Activated CD4-positive, alpha-beta T cell treated with anti-CD3 and anti-CD28 coated beads, Interleukin-2, amount 50 U/mL, for 24 hours (primary cell): ENCODE measurements around the gene AFTPH.

ENCODE experiments used
- DNase-seq, 2 donors: peaks; one replicate each; pipeline ENCODE4 v3.0.0-alpha.2; 2020; ENCODE audit warnings: low read depth in 1 of 2, low spot score in 1 of 2

Gene AFTPH

GRCh38 chr2:64586883-64587481 is 62.9 kb downstream of the AFTPH start:
- DNase-seq: no peak

DNA sequence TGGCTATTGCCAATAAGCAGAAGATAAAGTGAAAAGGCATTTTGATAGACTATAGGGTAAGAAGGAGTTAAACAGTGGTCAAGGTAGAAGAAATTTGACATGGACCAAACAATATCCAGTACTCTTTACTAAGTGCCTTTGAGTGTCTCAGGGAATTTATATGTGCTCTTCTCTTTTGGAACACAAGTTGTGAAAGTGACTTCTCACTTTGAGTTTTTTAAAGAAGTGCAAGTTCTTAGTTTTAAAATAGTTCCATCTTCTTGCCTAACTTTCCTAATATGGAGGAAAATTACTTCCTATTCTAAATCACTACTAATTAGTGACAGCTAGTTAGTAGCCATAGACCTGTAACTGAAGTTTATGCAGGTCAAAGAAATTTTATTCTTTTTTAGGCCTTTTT is 63.4 kb downstream of the AFTPH start:
- DNase-seq: no peak

DNA sequence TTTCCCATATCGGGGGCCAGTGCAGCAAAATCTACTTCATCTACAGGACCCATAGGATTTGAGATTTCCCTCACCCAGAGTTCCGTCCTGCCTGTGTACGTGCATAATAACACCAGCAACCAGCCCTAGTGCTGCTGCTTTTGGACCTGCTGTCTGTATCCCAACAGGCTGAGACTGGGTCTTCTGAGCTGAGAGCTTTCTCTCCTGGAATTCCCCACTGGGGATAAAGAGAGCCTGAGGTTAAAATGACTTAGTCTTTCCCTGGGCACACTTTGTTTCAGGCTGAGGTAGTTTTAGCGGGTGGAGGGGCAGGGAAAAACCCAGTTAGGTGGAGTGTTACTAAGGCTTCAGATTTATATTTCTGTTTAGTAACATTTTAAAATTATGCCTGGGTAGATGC is 67.1 kb downstream of the AFTPH start:
- DNase-seq: no peak

GRCh38 chr2:64593035-64593655 is 69.0 kb downstream of the AFTPH start:
- DNase-seq: no peak

- no peak for DNase-seq
Measured at GRCh38 chr2:64594226-64594989, 70.3 kb downstream of the AFTPH start.

DNA sequence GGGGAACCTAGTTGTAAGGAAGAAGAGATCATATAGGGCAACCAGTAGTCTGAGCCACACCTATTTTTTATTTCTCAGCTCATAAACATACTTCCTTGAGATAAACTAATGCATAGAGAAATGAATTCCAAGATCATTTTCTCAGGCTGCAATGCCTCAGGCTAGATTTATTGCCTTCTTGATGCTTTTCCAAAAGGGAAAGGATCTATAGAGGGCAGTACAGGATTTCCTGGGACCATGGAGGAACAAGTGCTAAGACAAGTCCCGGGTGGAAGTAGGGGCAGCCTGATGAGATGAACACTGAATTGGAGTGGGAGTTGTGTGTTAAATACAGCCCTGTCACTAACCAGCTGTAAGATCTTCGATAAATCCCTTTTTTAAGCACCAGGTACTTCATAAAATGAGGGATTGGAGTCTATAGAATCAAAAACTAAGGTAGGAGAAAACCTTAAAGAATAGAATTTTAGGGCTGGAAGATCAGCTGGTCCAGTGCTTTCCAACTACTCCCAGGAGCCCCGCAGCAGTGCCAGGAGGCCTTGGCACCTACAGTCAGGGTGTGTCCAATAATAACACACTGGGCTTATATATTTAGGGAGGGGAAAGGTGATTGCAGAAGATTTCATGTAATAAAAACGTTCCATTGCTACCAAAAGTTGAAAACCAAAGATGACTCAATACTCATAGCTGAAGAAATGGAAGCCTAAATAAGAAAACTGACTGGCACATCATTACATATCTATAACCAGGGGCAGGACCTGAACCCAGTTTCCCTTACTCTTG is 71.5 kb downstream of the AFTPH start:
- DNase-seq: no peak

GRCh38 chr2:64598226-64598625 is 74.1 kb downstream of the AFTPH start:
- no peak for DNase-seq

DNA sequence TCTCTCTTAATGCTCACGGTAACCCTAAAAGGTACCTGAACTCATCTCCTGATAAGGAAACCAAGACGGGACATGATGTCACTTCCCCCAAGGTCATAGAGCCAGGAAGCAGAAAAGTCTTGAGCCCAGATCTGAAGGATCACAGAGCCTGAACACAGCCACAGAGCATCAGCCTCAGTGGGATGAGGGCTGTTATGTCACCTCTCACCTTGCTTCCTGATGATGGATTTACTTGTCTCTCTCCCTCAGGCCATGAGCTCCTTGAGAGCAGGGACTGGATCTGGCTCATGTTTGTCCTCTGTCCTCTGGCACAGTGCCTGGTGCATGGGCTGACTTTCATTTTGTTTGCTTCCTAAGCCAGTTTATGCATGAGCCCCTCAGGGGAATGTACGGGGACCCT is 75.3 kb downstream of the AFTPH start:
- DNase-seq: no peak

DNA sequence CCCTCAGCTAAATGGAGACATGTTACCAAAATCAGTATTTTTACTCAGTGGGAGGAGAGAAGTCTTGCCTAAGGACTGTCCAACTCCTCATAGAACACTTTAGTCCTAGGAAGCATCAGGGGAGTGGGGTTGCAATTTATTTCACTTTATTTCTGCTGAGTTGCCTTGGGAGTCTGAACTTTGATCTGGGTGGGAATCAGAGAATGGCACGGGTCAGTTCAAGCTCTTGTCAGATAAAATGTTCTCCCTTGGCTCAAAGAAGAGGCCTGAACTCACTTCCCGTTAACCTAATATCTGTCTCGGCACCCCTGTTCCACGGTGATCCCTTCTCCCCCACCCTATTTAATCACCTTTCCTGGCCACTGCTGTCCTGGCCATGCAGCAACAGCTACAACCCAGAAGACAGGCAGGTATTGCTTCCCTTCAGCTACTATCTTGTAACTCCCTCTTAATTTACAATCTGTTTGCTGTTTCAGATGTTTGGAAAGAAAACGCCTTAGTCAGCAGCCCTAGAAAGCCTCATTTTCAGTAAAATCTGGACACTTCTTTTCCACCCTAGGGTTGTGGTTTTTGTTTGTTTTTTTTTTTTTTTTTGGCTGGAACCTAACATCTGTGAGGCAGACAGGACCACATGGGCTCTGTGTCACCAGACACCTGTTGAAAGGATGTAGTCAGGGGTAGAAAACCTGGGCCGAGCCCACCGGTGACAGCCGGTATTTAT is 77.1 kb downstream of the AFTPH start:
- DNase-seq: no peak

GRCh38 chr2:64601785-64602391 is 77.8 kb downstream of the AFTPH start:
- no peak for DNase-seq

DNA sequence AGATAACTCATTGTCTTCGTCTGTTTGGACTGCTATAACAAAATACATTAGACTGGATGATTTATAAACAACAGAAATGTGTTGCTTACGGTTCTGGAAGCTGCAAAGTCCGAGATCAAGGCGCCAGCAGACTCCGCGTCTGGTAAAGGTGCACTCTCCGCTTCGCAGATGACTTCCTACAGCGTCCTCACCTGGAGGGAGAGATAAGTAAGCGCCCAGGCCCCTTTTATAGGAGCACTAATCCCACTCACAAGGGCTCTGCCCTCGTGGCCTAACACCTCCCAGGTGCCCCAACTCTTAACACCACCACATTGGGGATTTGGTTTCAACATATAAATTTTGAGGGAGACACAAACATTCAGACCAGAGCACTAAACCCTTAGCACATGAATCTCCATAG is 78.3 kb downstream of the AFTPH start:
- DNase-seq: no peak

GRCh38 chr2:64604155-64604554 is 80.0 kb downstream of the AFTPH start:
- DNase-seq: no peak

- DNase-seq: no peak
Measured at GRCh38 chr2:64605026-64605471, 80.9 kb downstream of the AFTPH start.

GRCh38 chr2:64605991-64606478 is 81.9 kb downstream of the AFTPH start:
- no peak for DNase-seq

DNA sequence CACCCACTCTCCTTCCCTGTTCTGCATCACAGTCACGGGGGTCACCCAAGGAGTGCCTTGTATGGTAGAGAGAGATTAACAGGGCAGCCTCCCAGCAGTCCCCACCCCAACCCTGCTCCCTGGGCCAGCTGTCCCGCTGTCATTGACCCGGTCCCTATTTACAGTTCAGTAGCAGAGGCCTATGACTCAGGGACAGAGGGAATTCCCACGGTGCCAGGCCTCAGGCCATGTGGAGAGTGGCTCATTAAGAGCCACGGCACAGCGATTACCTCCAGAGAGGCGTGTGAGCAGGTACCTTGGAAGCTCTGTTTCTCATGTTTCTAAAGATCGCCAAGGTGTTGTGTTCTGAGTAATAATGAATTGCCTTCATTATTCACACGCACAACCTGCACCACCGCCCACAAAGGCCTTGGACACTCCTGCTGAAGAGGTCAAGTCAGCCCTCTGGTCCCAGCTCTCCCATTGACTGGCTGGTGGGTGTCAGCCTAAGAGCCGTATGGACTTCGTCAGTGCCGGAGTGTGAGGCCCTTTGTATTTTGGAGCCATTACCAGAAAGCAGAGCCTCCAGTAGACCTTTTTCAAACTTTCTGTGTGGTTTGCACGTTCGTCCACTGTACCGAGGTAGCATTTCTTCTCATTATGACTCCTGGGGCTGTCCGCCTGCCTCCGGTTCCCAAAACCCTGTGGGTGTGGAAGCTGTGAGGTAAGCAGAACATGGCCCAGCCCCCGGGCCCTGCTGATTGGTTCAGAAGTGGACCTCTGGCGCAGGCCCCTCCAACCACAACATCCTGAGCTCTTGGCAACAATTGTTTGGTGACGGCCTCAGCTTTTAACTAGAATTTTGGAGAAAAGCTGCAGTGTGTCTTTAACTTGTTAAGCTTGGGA is 82.6 kb downstream of the AFTPH start:
- DNase-seq: peak; percentile 41 to 69

- no peak for DNase-seq
Measured at GRCh38 chr2:64607381-64608304, 83.5 kb downstream of the AFTPH start.

GRCh38 chr2:64608867-64609226 is 84.7 kb downstream of the AFTPH start:
- DNase-seq: no peak

GRCh38 chr2:64609227-64609941 is 85.3 kb downstream of the AFTPH start:
- DNase-seq: peak; percentile 26 to 57
